Neural cell (in vitro differentiated cells): ENCODE results near the gene HELZ2.

Experiments
- EP300 ChIP-seq: fragments of 450-650 bp; conservative IDR thresholded peaks from 2 replicates; pipeline ENCODE4 v1.6.1; 2014; ENCODE audit warnings: antibody characterized with exemption, mild to moderate bottlenecking, moderate library complexity; ENCODE audit not compliant: poor library complexity, severe bottlenecking
- EZH2 ChIP-seq: fragments of 200-600, 300-800 bp; shearing (Covaris generic), sonication (generic); IDR thresholded peaks from 2 replicates; pipeline ENCODE4 v1.6.1; 2014; ENCODE audit warnings: antibody characterized with exemption, low read length, borderline replicate concordance, mild to moderate bottlenecking; ENCODE audit not compliant: insufficient read depth, poor library complexity, severe bottlenecking
- MXI1 ChIP-seq: fragments of 450-650 bp; conservative IDR thresholded peaks from 2 replicates; pipeline ENCODE4 v1.6.1; 2014; ENCODE audit warnings: antibody characterized with exemption, mild to moderate bottlenecking; ENCODE audit not compliant: poor library complexity, severe bottlenecking
- POLR2AphosphoS5 ChIP-seq: IDR thresholded peaks from 2 replicates; pipeline ENCODE4 v1.6.1; 2012
- RAD21 ChIP-seq: fragments of 450-650 bp; conservative IDR thresholded peaks from 2 replicates; pipeline ENCODE4 v1.6.1; 2014; ENCODE audit warnings: antibody characterized with exemption, mild to moderate bottlenecking, moderate library complexity
- TF ChIP-seq, protein P1 (sequence below): fragments of 450-650 bp; IDR thresholded peaks from 2 replicates; pipeline ENCODE4 v1.5.1; 2014; ENCODE audit warnings: antibody characterized with exemption, mild to moderate bottlenecking, moderate library complexity; ENCODE audit not compliant: poor library complexity, severe bottlenecking

DNA sequence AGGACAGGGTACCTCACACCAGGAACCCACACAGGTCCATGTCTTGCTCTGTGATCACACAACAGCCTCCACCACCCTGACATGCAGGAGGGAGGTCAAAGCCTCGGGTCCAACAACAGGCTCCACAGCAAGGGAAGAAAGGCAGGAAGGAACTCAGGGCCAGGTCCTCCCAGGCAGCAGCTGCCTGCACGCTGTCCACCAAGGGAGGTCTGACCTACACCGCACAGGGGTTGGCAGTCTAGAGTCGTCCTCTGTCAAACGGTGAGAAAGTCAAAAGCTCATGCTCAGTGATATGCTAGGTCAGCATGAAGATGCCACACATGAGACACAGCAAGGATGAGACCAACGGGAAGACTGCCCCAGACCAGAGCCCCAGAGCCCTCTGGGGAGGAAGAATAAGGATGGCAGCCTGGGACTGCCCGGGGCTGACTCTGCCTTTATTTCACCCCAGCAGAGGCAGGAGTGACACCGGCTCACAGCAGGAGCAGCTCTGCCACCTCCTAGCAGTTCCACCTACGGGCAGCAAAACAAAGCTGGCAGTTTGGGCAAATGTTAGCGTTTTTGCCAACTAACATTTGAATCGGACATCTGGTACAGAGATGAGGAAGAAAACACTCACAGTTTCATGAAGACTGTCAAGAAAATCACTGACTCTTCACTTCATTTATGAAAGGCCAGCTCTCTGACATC lies 44.4 kb upstream of the HELZ2 start:
- TF ChIP-seq, protein P1, sequence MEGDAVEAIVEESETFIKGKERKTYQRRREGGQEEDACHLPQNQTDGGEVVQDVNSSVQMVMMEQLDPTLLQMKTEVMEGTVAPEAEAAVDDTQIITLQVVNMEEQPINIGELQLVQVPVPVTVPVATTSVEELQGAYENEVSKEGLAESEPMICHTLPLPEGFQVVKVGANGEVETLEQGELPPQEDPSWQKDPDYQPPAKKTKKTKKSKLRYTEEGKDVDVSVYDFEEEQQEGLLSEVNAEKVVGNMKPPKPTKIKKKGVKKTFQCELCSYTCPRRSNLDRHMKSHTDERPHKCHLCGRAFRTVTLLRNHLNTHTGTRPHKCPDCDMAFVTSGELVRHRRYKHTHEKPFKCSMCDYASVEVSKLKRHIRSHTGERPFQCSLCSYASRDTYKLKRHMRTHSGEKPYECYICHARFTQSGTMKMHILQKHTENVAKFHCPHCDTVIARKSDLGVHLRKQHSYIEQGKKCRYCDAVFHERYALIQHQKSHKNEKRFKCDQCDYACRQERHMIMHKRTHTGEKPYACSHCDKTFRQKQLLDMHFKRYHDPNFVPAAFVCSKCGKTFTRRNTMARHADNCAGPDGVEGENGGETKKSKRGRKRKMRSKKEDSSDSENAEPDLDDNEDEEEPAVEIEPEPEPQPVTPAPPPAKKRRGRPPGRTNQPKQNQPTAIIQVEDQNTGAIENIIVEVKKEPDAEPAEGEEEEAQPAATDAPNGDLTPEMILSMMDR: no peak
- TF ChIP-seq RAD21 (no peak), EZH2 (no peak), POLR2AphosphoS5 (no peak), EP300 (no peak), MXI1 (no peak)
